Retinal pigment epithelial cell (primary cell): ENCODE results near the gene GSTT4.

Experiments
- DNase-seq: peaks from one replicate; pipeline ENCODE4 v3.0.0-alpha.2; 2010; ENCODE audit warnings: low read depth
- H3K4me3 ChIP-seq: 2 replicates; pipeline ENCODE4 v1.5.1; 2011; ENCODE audit warnings: mild to moderate bottlenecking, low read length, control low read depth, moderate library complexity
- TF ChIP-seq, protein P1 (sequence below): conservative IDR thresholded peaks from 2 replicates; pipeline ENCODE4 v1.5.1; 2011; ENCODE audit warnings: low read depth, low read length, control low read depth, inconsistent platforms

The GSTT4 gene

DNA sequence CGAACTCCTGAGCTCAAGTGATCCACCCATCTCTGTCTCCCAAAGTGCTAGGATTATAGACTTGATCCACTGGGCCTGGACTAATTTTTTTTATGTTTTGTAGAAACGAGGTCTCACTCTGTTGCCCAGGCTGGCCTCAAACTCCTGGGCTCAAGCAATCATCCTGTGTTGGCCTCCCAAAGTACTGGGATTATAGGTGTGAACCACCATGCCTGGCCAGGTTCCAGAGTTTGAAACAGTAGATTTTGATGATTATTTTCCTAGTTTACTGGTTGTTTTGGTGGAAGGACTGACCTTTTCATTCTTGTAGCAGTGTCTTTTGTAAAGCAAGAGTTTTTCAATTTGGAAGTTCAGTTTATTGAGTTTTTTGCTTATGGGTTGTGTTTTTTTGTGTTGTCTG lies 20.8 kb upstream of the GSTT4 start:
- TF ChIP-seq, protein P1, sequence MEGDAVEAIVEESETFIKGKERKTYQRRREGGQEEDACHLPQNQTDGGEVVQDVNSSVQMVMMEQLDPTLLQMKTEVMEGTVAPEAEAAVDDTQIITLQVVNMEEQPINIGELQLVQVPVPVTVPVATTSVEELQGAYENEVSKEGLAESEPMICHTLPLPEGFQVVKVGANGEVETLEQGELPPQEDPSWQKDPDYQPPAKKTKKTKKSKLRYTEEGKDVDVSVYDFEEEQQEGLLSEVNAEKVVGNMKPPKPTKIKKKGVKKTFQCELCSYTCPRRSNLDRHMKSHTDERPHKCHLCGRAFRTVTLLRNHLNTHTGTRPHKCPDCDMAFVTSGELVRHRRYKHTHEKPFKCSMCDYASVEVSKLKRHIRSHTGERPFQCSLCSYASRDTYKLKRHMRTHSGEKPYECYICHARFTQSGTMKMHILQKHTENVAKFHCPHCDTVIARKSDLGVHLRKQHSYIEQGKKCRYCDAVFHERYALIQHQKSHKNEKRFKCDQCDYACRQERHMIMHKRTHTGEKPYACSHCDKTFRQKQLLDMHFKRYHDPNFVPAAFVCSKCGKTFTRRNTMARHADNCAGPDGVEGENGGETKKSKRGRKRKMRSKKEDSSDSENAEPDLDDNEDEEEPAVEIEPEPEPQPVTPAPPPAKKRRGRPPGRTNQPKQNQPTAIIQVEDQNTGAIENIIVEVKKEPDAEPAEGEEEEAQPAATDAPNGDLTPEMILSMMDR: no peak
- no peak for DNase-seq
- no peak overlapping the region for H3K4me3 ChIP-seq

DNA sequence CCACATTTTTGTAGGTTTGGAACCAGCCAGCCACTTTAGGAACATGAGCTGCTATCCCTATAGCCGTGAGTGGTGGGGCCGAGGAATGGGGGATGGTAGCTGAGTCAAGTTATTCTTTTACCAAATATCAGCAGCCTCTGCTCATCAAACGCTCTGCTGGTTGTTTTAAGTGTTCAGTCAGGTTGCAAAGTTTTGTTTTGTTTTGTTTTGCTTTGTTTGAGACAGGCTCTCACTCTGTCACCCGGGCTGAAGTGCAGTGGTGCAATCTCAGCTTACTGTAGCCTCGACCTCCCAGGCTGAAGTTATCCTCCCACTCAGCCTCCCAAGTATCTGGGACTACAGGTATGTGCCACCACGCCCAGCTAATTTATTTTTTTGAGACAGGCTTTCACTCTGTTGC lies 20.2 kb upstream of the GSTT4 start:
- TF ChIP-seq, protein P1: no peak
- no peak overlapping the region for H3K4me3 ChIP-seq
- no peak for DNase-seq

DNA sequence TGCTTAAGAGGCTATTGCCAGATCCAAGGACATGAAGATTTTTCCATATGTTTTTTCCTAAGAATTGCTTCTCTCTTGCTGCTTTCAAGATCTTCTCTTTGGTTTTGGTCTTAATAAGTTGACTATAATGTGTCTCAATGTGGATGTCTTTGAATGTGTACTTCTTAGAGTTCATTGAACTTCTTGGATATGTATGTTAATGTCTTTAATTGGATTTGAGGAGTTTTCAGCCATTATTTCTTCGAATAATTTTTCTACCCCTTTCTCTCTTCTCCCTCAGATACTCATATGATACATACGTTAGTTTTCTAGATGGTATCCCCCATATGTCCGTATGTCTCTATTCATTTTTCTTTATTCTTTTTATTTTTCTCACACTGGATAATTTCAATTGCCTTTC lies 19.1 kb upstream of the GSTT4 start:
- DNase-seq: no peak
- TF ChIP-seq, protein P1: no peak
- no peak overlapping the region for H3K4me3 ChIP-seq

GRCh38 chr22:24023204-24023789 lies 18.0 kb upstream of the GSTT4 start:
- TF ChIP-seq, protein P1: no peak
- DNase-seq: no peak
- no peak overlapping the region for H3K4me3 ChIP-seq

DNA sequence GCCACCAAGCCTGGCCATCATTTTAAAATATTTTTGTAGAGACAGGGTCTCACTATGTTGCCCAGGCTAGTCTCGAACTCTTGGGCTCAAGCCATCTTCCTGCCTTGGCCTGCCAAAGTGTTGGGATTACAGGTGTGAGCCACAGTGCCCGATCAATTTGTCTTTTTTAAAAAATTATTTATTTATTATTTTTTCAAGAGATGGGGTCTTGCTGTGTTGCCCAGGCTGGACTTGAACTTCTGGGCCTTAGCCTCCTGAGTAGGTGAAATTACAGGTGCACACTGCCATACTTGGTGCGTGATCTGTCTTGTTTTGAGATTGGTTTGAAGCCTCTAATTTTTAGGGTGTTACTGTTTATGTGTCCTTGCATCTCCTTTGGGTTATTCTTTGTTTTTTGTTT lies 16.1 kb upstream of the GSTT4 start:
- TF ChIP-seq, protein P1: no peak
- no peak for DNase-seq
- H3K4me3 ChIP-seq: no peak overlapping the region

DNA sequence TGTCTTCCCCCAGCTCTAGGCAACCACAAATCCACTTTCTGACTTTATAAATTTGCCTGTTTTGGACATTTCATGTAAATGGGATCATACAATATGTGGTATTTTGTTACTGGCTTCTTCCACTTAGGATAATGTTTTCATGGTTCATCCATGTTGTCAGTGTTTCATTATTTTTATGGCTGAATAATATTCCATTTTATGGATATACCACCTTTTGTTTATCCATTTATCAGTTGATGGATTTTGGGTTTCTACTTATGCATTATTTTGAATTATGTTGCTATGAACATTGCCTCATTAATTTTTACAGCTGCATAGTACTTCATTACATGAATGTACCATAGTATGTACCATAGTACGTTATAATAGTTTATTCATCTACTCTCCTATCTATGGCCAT lies 10.9 kb upstream of the GSTT4 start:
- no peak overlapping the region for H3K4me3 ChIP-seq
- DNase-seq: no peak
- TF ChIP-seq, protein P1: no peak

GRCh38 chr22:24011735-24012068 lies 6.4 kb upstream of the GSTT4 start:
- peak overlapping the region; percentile 96 for H3K4me3 ChIP-seq
- no peak for DNase-seq
- TF ChIP-seq, protein P1: no peak
